HepG2 (cell line): ENCODE results near the gene NFATC2. TPM values are rescaled to one million over a fixed set of nuclear protein-coding genes. Genes with fewer than 3 reads are reported as not detected.

Experiments
- ATAC-seq: fragments of 200-7000 bp; cut with Tn5 transposase; 3 replicates; pipeline ENCODE4 v1.9.1; 2020; ENCODE audit warnings: mild to moderate bottlenecking, moderate library complexity
- BruUV-seq: library from RNA; stranded (reverse); fragments of 400-500 nt; replicated peaks from 2 replicates; lab custom pipeline; 2021; lab: Mats Ljungman, UMichigan
- CTCF ChIA-PET: fragments of 300-600 bp; formaldehyde crosslinking; extraction: SDS; loops from one replicate; lab custom pipeline; 2021; ENCODE audit warnings: low total read pairs, inconsistent platforms, low intra/inter-chr PET ratio; lab: Yijun Ruan, JAX
- POLR2A ChIA-PET: fragments of 350-600 bp; sonication (Branson Sonifier 250); formaldehyde crosslinking; loops from one replicate; lab custom pipeline; 2020; ENCODE audit warnings: antibody characterized with exemption, inconsistent platforms; lab: Yijun Ruan, JAX
- DNase-seq: peaks from one replicate; pipeline ENCODE4 v3.0.0-alpha.2; 2015; ENCODE audit warnings: low spot score
- FAIRE-seq: peaks from 3 replicates; lab custom pipeline; 2011; peaks lifted over from hg19 to GRCh38; lab: Jason Lieb, UNC
- H2AFZ ChIP-seq: one replicate; pipeline ENCODE4 v1.6.1; 2011; ENCODE audit warnings: low read length, inconsistent platforms
- H3K27ac ChIP-seq: fragments of 300-600 bp; 3 replicates; pipeline ENCODE4 v1.8.0; 2011; ENCODE audit warnings: mixed run types, mild to moderate bottlenecking, mixed read lengths, low read length, inconsistent platforms; ENCODE audit not compliant: insufficient read depth; ENCODE audit errors: extremely low read length
- H3K27me3 ChIP-seq, 2 experiments: fragments of 200-600 bp in 1 of 2; 2 replicates in 1 of 2; 3 replicates in 1 of 2; pipeline versions ENCODE4 v1.6.0 to v1.8.0; 2011; ENCODE audit warnings: low read length in 2 of 2, mild to moderate bottlenecking in 2 of 2, moderate library complexity in 2 of 2, inconsistent platforms in 1 of 2; ENCODE audit not compliant: insufficient read depth in 2 of 2, control insufficient read depth in 1 of 2
- H3K36me3 ChIP-seq, 2 experiments: fragments of 200-600 bp in 1 of 2; replicated peaks in 1 of 2; 2 replicates in 1 of 2; 3 replicates in 1 of 2; pipeline versions ENCODE4 v1.5.1 to v1.8.0; 2011; ENCODE audit warnings: low read length in 2 of 2, inconsistent platforms in 1 of 2; ENCODE audit not compliant: insufficient read depth in 2 of 2, control insufficient read depth in 1 of 2
- H3K4me1 ChIP-seq: 2 replicates; pipeline ENCODE4 v1.5.1; 2012; ENCODE audit warnings: low read length, inconsistent platforms; ENCODE audit not compliant: insufficient read depth
- H3K4me2 ChIP-seq: 2 replicates; pipeline ENCODE4 v1.6.0; 2011; ENCODE audit warnings: low read depth, low read length, inconsistent platforms
- H3K4me3 ChIP-seq, 3 experiments: fragments of 200-600 bp in 1 of 3; sonication (generic), shearing (Covaris generic) in 1 of 3; replicated peaks in 1 of 3; 2 replicates each; pipeline ENCODE4 v1.5.1; 2011 to 2016; ENCODE audit warnings: low read length in 3 of 3, inconsistent platforms in 2 of 3, low read depth in 2 of 3, mild to moderate bottlenecking in 2 of 3, control low read depth in 1 of 3, mixed read lengths in 1 of 3; ENCODE audit not compliant: insufficient read depth in 1 of 3
- H3K79me2 ChIP-seq: one replicate; pipeline ENCODE4 v1.6.1; 2011; ENCODE audit warnings: low read length, inconsistent platforms; ENCODE audit not compliant: insufficient read depth
- H3K9ac ChIP-seq: 2 replicates; pipeline ENCODE4 v1.6.0; 2011; ENCODE audit warnings: mild to moderate bottlenecking, low read depth, low read length, inconsistent platforms; ENCODE audit not compliant: insufficient read depth
- H3K9me3 ChIP-seq: 2 replicates; pipeline ENCODE4 v1.5.1; 2012; ENCODE audit warnings: mild to moderate bottlenecking, low read length
- H4K20me1 ChIP-seq: 2 replicates; pipeline ENCODE4 v1.6.0; 2011; ENCODE audit warnings: inconsistent platforms, mild to moderate bottlenecking, low read length, moderate library complexity; ENCODE audit not compliant: insufficient read depth
- ASH2L ChIP-seq: fragments of 300-600, 200-600 bp; sonication (generic); IDR thresholded peaks from 2 replicates; pipeline ENCODE4 v1.7.0; 2017; ENCODE audit warnings: low read depth, mild to moderate bottlenecking, moderate library complexity, mixed read lengths, low read length; ENCODE audit not compliant: insufficient read length
- ATF1 ChIP-seq: IDR thresholded peaks from 2 replicates; pipeline ENCODE4 v1.6.1; 2016; ENCODE audit warnings: mild to moderate bottlenecking, control low read depth
- CBX1 ChIP-seq: IDR thresholded peaks from one replicate; pipeline ENCODE4 v1.6.1; 2016; ENCODE audit warnings: antibody characterized with exemption, low read depth
- ERF ChIP-seq: IDR thresholded peaks from 2 replicates; pipeline ENCODE4 v1.6.1; 2018; ENCODE audit warnings: missing biosample characterization, missing genetic modification reagents
- GATAD1 ChIP-seq: IDR thresholded peaks from 2 replicates; pipeline ENCODE4 v1.6.1; 2016; ENCODE audit warnings: missing genetic modification reagents, missing compliant biosample characterization
- JUNB ChIP-seq: sonication (generic); formaldehyde crosslinking; IDR thresholded peaks from 2 replicates; pipeline ENCODE4 v1.8.0; 2022; ENCODE audit warnings: missing genetic modification reagents, mild to moderate bottlenecking, borderline replicate concordance
- KDM2A ChIP-seq: sonication (generic); formaldehyde crosslinking; IDR thresholded peaks from 2 replicates; pipeline ENCODE4 v1.4.0; 2020; ENCODE audit warnings: low read depth, missing genetic modification reagents, borderline replicate concordance
- MYC ChIP-seq: sonication (generic); formaldehyde crosslinking; IDR thresholded peaks from 2 replicates; pipeline ENCODE4 v1.9.0; 2021; ENCODE audit warnings: missing genetic modification reagents, borderline replicate concordance
- NFRKB ChIP-seq: fragments of 450-650 bp; IDR thresholded peaks from 2 replicates; pipeline ENCODE4 v1.6.1; 2017
- PBX2 ChIP-seq: IDR thresholded peaks from 2 replicates; pipeline ENCODE4 v1.6.1; 2016; ENCODE audit warnings: control low read depth
- PRMT3 ChIP-seq: sonication (generic); formaldehyde crosslinking; IDR thresholded peaks from 2 replicates; pipeline ENCODE4 v1.8.1; 2022; ENCODE audit warnings: low read depth, mild to moderate bottlenecking, moderate library complexity, missing genetic modification reagents, borderline replicate concordance
- ZNF431 ChIP-seq: sonication (generic); formaldehyde crosslinking; IDR thresholded peaks from 2 replicates; pipeline ENCODE4 v1.9.0; 2022; ENCODE audit warnings: missing genetic modification reagents, low read depth, mild to moderate bottlenecking, borderline replicate concordance
- ZNF577 ChIP-seq: sonication (generic); formaldehyde crosslinking; IDR thresholded peaks from 2 replicates; pipeline ENCODE4 v1.4.0; 2020; ENCODE audit warnings: mild to moderate bottlenecking, low read depth, missing genetic modification reagents, borderline replicate concordance
- WGBS: methylation state at CpG from one replicate; pipeline ENCODE4 v1.1.6; 2017; ENCODE audit warnings: low lambda C conversion rate; 5-methylcytosine and 5-hydroxymethylcytosine counted together
- in situ Hi-C: cut with HindIII; loops from 2 replicates; pipeline ENCODE4 v1.10.0; 2017; ENCODE audit warnings: low pct_unique_long_range_greater_than_20kb; ENCODE audit not compliant: extremely low pct_ligation_motif_present
- intact Hi-C: fragments of 100-400 bp; cut with micrococcal nuclease; formaldehyde crosslinking; loops from one replicate; pipeline ENCODE4 v1.10.0; 2022; ENCODE audit not compliant: unreplicated experiment
- polyA plus RNA-seq, 8 experiments: library from polyadenylated mRNA; depleted of rRNA in 3 of 8; stranded (reverse) in 7 of 8; unstranded in 1 of 8; fragments of >200 nt; fragmentation: Illumina TruSeq in 4 of 8; extraction: Trizol in 4 of 8; gene quantifications; 2 replicates each; pipeline versions ENCODE4 v1.2.1 to v1.2.3, GENCODE V29; 2011 to 2016; ENCODE audit warnings: low read depth in 4 of 8, missing spikeins in 1 of 8, mixed read lengths in 1 of 8; ENCODE audit not compliant: insufficient read depth in 1 of 8
- total RNA-seq, 5 experiments: library from RNA; depleted of rRNA; stranded (reverse); fragments of >200 nt; fragmentation: Illumina TruSeq; extraction: Trizol; gene quantifications; 2 replicates each; pipeline ENCODE4 v1.2.3, GENCODE V29; 2016; ENCODE audit warnings: low read depth in 1 of 5
- TF ChIP-seq, protein P1 (sequence below): sonication (generic); formaldehyde crosslinking; IDR thresholded peaks from 2 replicates; pipeline ENCODE4 v1.5.0; 2020; ENCODE audit warnings: missing genetic modification reagents
- TF ChIP-seq, protein P2 (sequence below): sonication (generic); formaldehyde crosslinking; IDR thresholded peaks from 2 replicates; pipeline ENCODE4 v1.4.0; 2020; ENCODE audit warnings: missing genetic modification reagents
- TF ChIP-seq, protein P3 (sequence below): IDR thresholded peaks from 2 replicates; pipeline ENCODE4 v1.6.1; 2012; ENCODE audit warnings: inconsistent platforms

Gene NFATC2
- total and polyA plus RNA-seq, 2 of the 13 experiments (the other 11 are each of a cell fraction or from before 2014, with no cell fraction given) = 1.9 to 3.3 TPM

DNA sequence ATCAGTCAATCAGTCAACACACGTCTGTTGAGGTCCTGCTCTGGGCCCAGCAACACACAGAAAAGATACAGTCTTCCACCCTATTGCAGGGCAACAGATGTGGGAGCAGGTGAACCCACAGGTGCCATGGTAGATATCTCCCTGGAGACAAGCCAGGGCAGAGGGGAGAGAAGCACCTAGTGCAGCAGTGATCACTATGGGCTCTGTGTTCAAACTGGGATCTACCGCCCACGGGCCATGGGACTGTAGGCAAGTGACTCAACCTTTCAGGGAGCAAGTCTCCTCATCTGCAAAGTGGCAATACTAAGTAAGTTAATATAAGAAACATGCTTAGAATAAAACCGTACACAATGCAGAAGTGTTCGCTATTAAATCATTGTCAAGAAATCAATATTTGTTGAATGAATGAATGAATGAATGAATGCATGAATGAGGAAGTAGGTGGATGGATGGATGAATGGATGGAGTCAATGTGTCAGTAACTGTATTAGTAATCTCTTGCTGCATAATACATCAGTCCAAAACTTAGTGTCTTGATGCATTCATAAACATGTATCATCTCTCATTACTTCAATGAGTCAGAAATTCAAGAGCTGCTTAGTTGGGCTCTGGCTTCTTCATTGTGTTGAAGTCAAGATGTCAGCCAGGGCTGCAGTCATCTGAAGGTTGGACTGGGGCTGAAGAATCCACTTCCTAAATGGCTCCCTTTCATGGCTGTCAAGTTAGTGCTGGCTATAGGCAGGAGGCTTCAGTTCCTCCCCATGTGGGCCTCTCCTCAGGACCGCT is 31.9 kb upstream of the NFATC2 start:
- H4K20me1 ChIP-seq = no peaks in the 10 kb centered on the region
- DNase-seq (no peak), ATAC-seq (no peak), FAIRE-seq (no peak)
- POLR2A ChIA-PET = no interaction called here
- no peaks in the 10 kb centered on the region for H3K79me2 ChIP-seq
- CTCF ChIA-PET = no interaction called here
- no TSS peak for BruUV-seq
- no peak overlapping the region for H3K4me3 ChIP-seq
- no peak overlapping the region for H2AFZ ChIP-seq
- intact Hi-C loops (no loop called here), in situ Hi-C loops (loop anchor here (25.0 kb wide), 1 partner anchor 587 kb away; no protein-coding TSS in a partner anchor)
- no peak overlapping the region for H3K9ac ChIP-seq
- H3K9me3 ChIP-seq = no peaks in the 10 kb centered on the region
- peaks cover 8% of the 10 kb centered on the region for H3K4me1 ChIP-seq
- TF ChIP-seq NFRKB = no peak
- TF ChIP-seq PRMT3 (CRISPR knock-in tag) = no peak
- TF ChIP-seq CBX1 = no peak
- TF ChIP-seq ZNF431 (CRISPR knock-in tag) = no peak
- no peak for TF ChIP-seq PBX2 (CRISPR knock-in tag)
- no peak for TF ChIP-seq GATAD1 (CRISPR knock-in tag)
- TF ChIP-seq, protein P1, sequence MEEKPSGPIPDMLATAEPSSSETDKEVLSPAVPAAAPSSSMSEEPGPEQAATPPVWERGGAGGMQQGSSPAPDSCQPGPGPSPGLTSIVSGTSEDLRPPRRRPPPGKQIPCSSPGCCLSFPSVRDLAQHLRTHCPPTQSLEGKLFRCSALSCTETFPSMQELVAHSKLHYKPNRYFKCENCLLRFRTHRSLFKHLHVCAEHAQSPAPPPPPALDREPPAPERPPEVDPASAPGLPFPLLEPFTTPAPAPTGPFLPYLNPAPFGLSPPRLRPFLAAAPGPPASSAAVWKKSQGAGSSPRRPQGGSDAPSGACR (CRISPR knock-in tag) = no peak
- TF ChIP-seq ATF1 (CRISPR knock-in tag) = no peak
- TF ChIP-seq, protein P2, sequence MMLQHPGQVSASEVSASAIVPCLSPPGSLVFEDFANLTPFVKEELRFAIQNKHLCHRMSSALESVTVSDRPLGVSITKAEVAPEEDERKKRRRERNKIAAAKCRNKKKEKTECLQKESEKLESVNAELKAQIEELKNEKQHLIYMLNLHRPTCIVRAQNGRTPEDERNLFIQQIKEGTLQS (CRISPR knock-in tag) = no peak
- TF ChIP-seq ERF (CRISPR knock-in tag) = no peak
- TF ChIP-seq MYC = no peak
- no peak for TF ChIP-seq ASH2L
- TF ChIP-seq KDM2A (CRISPR knock-in tag) = no peak
- no peak for TF ChIP-seq JUNB (CRISPR knock-in tag)
- TF ChIP-seq ZNF577 (CRISPR knock-in tag) = no peak
- TF ChIP-seq, protein P3, sequence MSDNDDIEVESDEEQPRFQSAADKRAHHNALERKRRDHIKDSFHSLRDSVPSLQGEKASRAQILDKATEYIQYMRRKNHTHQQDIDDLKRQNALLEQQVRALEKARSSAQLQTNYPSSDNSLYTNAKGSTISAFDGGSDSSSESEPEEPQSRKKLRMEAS = no peak
- no peak overlapping the region for H3K27ac ChIP-seq
- 76% methylated on average over 6 of the region's 6 CpGs for WGBS
- no peak overlapping the region for H3K4me2 ChIP-seq
- no peaks in the 10 kb centered on the region for H3K36me3 ChIP-seq
- H3K27me3 ChIP-seq = peaks cover 3 to 47% of the 10 kb centered on the region in 2 experiments
